Epithelial cell of esophagus (primary cell): ENCODE data around the gene GHR.
A peak's percentile ranks its signal among the peaks of the same experiment; 100 is the strongest.

Source experiments
- DNase-seq: peaks from one replicate; pipeline ENCODE4 v3.0.0; 2010; ENCODE audit warnings: low read depth
- H3K4me3 ChIP-seq: 2 replicates; pipeline ENCODE4 v1.5.1; 2011; ENCODE audit warnings: mild to moderate bottlenecking, low read length, control low read depth
- TF ChIP-seq, protein P1 (sequence below): IDR thresholded peaks from 2 replicates; pipeline ENCODE4 v1.5.1; 2011; ENCODE audit warnings: low read depth, mild to moderate bottlenecking, low read length, control low read depth, inconsistent platforms; ENCODE audit not compliant: insufficient read depth; ENCODE audit errors: missing control alignments

The GHR gene

DNA sequence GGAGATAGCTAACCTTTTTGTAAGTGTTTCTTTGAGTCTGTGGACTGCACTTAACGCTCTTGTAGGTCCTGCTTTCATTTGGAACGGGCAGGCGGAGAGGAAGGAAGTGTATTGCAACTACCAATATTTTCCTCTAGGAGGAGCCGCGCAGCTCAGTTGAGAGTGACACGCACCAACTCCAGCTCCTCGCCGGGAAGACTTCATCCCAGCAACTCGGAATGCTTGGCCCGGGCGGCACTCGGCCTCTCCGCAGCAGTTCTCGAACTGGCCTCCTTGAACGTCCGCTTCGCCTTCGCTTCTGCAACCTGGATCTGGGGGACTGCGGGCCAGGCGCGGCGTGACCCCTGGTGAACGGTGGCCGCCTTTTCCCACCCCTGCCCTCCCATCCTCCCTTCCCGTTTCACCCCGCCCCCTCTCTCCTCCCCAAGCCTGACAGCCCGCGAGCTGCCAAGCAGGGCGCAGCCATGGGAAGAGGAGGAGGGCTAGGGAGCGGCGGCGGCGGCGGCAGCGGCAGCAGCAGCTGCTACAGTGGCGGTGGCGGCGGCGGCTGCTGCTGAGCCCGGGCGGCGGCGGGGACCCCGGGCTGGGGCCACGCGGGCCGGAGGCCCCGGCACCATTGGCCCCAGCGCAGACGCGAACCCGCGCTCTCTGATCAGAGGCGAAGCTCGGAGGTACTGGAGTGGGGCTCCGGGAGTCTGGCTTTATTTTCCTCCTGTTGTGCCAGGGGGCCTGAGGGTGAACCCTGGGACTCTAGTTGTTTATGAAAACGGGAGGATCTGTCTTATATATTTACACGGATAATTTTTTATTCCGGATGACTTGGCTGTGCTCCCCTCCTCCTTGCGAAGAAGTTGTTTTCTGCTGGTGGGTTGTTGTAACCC, at the start of gene GHR:
TSS of gene GHR (plus strand) at position 155 of the 881 bp plus-strand sequence. CDS start 142,436 bp downstream, outside the sequence.
- peak within 1 kb of the TSS; percentile 67 for H3K4me3 ChIP-seq
- peak; percentile 93 for DNase-seq
- TF ChIP-seq, protein P1, sequence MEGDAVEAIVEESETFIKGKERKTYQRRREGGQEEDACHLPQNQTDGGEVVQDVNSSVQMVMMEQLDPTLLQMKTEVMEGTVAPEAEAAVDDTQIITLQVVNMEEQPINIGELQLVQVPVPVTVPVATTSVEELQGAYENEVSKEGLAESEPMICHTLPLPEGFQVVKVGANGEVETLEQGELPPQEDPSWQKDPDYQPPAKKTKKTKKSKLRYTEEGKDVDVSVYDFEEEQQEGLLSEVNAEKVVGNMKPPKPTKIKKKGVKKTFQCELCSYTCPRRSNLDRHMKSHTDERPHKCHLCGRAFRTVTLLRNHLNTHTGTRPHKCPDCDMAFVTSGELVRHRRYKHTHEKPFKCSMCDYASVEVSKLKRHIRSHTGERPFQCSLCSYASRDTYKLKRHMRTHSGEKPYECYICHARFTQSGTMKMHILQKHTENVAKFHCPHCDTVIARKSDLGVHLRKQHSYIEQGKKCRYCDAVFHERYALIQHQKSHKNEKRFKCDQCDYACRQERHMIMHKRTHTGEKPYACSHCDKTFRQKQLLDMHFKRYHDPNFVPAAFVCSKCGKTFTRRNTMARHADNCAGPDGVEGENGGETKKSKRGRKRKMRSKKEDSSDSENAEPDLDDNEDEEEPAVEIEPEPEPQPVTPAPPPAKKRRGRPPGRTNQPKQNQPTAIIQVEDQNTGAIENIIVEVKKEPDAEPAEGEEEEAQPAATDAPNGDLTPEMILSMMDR: peak; percentile 80

DNA sequence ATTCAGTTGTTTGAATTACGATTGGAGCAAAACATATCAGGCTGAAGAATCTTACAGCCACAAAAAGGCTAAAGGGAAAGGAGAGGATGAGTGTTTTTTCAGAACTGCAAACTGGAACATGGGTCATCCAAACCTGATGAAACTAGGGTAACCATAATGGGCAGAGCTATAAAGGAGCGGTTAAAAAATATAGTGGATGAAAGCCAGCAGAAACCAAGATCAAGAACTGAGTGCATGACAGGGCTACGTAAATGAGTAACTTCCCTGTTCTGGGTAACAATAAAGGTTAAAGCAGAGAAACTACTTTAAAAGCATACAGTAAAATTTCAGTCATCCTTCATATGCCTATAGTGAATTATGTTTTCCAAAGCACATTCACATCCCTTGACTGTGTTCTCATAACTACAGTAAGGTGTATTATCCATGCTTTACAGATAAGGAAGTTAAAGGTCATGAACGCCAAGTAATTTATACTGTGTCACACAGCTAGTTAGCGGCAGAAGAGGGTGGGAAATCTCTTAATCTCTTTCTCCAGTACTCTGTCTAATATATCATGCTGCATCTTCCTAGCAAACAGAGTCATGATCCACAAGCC, 48.5 kb upstream of the GHR start:
- TF ChIP-seq, protein P1: no peak
- no peak overlapping the region for H3K4me3 ChIP-seq
- no peak for DNase-seq

DNA sequence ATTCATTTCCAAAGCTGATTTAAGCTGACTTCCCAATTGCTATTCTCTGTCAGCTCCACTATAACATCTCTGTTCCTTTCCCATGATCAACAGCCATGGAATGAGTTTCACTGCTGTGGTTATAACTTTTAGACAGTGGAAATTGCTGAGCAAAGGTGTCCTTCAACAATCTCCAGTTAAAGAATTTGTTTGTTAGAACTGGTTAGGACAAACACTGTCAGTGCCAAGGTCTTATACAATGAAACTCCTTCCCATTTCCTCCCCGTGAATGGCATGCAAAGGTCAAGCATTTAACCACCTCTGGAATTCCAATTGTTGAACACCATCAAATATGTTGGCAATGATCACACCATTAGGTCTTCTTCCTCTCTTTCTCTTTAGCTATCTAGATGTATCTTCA, 45.7 kb upstream of the GHR start:
- no peak overlapping the region for H3K4me3 ChIP-seq
- TF ChIP-seq, protein P1: no peak
- peak; percentile 39 for DNase-seq

DNA sequence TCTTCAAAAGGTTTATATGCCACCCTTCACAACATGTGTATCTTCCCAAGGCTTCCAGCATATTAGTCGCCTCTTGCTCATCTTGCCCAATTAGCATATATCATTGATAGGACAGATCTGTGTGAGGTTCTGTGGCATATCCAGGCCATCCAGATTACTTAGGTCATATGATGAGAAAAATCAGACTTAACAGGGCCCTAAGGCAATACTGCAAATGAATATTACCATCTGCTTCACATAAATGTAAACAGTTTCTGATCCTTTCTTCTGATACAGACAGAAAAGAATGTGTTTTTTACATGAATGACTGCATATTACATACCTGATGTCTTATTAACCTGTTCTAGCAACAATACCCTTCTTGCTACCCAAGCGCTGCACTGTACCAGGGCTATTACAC, 41.3 kb upstream of the GHR start:
- DNase-seq: no peak
- TF ChIP-seq, protein P1: no peak
- H3K4me3 ChIP-seq: no peak overlapping the region

DNA sequence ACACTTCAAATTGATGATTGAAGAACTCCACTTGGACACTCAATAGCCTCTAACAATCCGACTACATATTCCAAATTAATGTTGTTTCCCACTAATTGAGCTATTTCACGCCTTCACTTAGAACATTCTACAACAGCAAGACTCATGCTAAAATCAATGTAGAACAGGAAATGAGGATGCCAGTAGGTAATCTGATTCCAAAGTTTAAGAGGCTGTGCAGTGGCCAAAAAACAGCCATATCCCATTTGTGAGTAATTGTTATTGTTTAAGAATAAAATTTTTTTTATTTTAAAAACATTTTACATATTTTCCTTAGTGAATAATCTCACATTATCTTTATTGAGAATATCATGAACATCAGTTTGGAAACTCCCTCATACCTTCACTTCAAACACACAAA, 35.7 kb upstream of the GHR start:
- H3K4me3 ChIP-seq: no peak overlapping the region
- TF ChIP-seq, protein P1: no peak
- DNase-seq: no peak

DNA sequence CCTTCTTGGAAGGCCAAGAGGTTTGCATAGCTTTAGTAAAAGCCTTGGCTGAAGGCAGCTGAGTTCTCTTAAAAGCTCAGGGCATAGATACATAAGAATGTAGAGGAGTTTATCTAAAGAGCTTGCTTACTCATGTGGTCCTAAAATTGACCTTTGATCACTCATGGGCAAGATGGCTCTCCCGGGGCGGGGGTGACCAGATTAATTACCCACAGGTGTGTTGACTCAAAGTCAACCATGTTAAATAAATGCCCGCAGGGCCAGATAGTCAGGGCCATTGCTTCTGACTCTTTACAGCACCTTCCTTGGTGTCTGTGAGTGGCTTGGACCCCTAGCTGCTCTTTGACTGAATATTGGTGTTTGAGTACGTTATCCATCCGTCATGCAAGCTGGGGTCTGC, 33.1 kb upstream of the GHR start:
- DNase-seq: no peak
- TF ChIP-seq, protein P1: no peak

More for the DNA sequence above, 33.1 kb upstream of the GHR start:
- H3K4me3 ChIP-seq: no peak overlapping the region
